ENCODE data around the gene SRPRA. TPM values are rescaled to one million over a fixed set of nuclear protein-coding genes. Genes with fewer than 3 reads are reported as not detected.

The SRPRA gene
- total RNA-seq, 3 donors from 2014 or later: 75.2 to 90.6 (median 84.9) TPM

- no peak for DNase-seq (ENCODE audit: low spot score in 2 of 2)
- intact Hi-C loops (cut with DNase I; ENCODE audit: low total_unique reads): no loop called here
- no peaks in the 10 kb centered on the region for H3K9me3 ChIP-seq
- H3K36me3 ChIP-seq: no peaks in the 10 kb centered on the region
- TF ChIP-seq POLR2A (IDR thresholded peaks at IDR 0.05) (no peak), CTCF (IDR thresholded peaks at IDR 0.05) (no peak), POLR2AphosphoS5 (IDR thresholded peaks at IDR 0.05) (no peak)
- no peaks in the 10 kb centered on the region for H3K4me1 ChIP-seq
- no peak overlapping the region for H3K27ac ChIP-seq
- no peaks in the 10 kb centered on the region for H3K27me3 ChIP-seq
- H3K4me3 ChIP-seq: no peak overlapping the region
Observed at GRCh38 chr11:126254819-126255218, 13.9 kb downstream of the SRPRA start.

GRCh38 chr11:126253265-126253664, 15.4 kb downstream of the SRPRA start:
- no peak for DNase-seq (ENCODE audit: low spot score in 2 of 2)
- no peaks in the 10 kb centered on the region for H3K36me3 ChIP-seq
- H3K4me3 ChIP-seq: no peak overlapping the region
- TF ChIP-seq POLR2AphosphoS5 (IDR thresholded peaks at IDR 0.05) (no peak), POLR2A (IDR thresholded peaks at IDR 0.05) (no peak), CTCF (IDR thresholded peaks at IDR 0.05) (no peak)
- intact Hi-C loops (cut with DNase I; ENCODE audit: low total_unique reads): no loop called here
- no peak overlapping the region for H3K27ac ChIP-seq
- H3K9me3 ChIP-seq: no peaks in the 10 kb centered on the region
- no peaks in the 10 kb centered on the region for H3K27me3 ChIP-seq
- H3K4me1 ChIP-seq: no peaks in the 10 kb centered on the region

GRCh38 chr11:126246636-126247035, 22.1 kb downstream of the SRPRA start:
- TF ChIP-seq POLR2A (IDR thresholded peaks at IDR 0.05) (no peak), POLR2AphosphoS5 (IDR thresholded peaks at IDR 0.05) (no peak), CTCF (IDR thresholded peaks at IDR 0.05) (no peak)
- intact Hi-C loops (cut with DNase I; ENCODE audit: low total_unique reads): no loop called here
- H3K36me3 ChIP-seq: no peaks in the 10 kb centered on the region
- no peaks in the 10 kb centered on the region for H3K9me3 ChIP-seq
- H3K27ac ChIP-seq: peak overlapping the region in 1 of 2 donors; percentile 5
- H3K27me3 ChIP-seq: no peaks in the 10 kb centered on the region
- H3K4me3 ChIP-seq: no peak overlapping the region
- no peak for DNase-seq (ENCODE audit: low spot score in 2 of 2)
- H3K4me1 ChIP-seq: no peaks in the 10 kb centered on the region

GRCh38 chr11:126233391-126233790, 35.3 kb downstream of the SRPRA start:
- Histone ChIP-seq H3K36me3 (no peaks in the 10 kb centered on the region), H3K4me1 (no peaks in the 10 kb centered on the region), H3K4me3 (no peak overlapping the region), H3K9me3 (no peaks in the 10 kb centered on the region), H3K27me3 (no peaks in the 10 kb centered on the region), H3K27ac (no peak overlapping the region)
- DNase-seq (ENCODE audit: low spot score in 2 of 2): no peak
- TF ChIP-seq POLR2AphosphoS5 (IDR thresholded peaks at IDR 0.05) (no peak), CTCF (IDR thresholded peaks at IDR 0.05) (no peak), POLR2A (IDR thresholded peaks at IDR 0.05) (no peak)
- intact Hi-C loops (cut with DNase I; ENCODE audit: low total_unique reads): loop anchor here (5.0 kb wide), 1 partner anchor 1461 kb away; no protein-coding TSS in a partner anchor

GRCh38 chr11:126232683-126233082, 36.0 kb downstream of the SRPRA start:
- H3K4me1 ChIP-seq: no peaks in the 10 kb centered on the region
- no peaks in the 10 kb centered on the region for H3K27me3 ChIP-seq
- no peak for DNase-seq (ENCODE audit: low spot score in 2 of 2)
- H3K27ac ChIP-seq: no peak overlapping the region
- H3K36me3 ChIP-seq: no peaks in the 10 kb centered on the region
- no peaks in the 10 kb centered on the region for H3K9me3 ChIP-seq
- intact Hi-C loops (cut with DNase I; ENCODE audit: low total_unique reads): loop anchor here (5.0 kb wide), 1 partner anchor 1460 kb away; no protein-coding TSS in a partner anchor
- H3K4me3 ChIP-seq: no peak overlapping the region
- TF ChIP-seq POLR2AphosphoS5 (IDR thresholded peaks at IDR 0.05): no peak
- no peak for TF ChIP-seq CTCF (IDR thresholded peaks at IDR 0.05)
- no peak for TF ChIP-seq POLR2A (IDR thresholded peaks at IDR 0.05)

All from breast epithelium (tissue), 4 donors.